Liver (tissue), 9 donors: ENCODE measurements around the gene MARCHF10. TPM values are rescaled to one million over a fixed set of nuclear protein-coding genes. Genes with fewer than 3 reads are reported as not detected.

ENCODE experiments used
- DNase-seq: peaks from one replicate; pipeline ENCODE4 v3.0.0-alpha.2; 2017; ENCODE audit warnings: low spot score
- H3K27ac ChIP-seq, 2 donors: one replicate each; pipeline ENCODE4 v1.7.0; 2013; ENCODE audit warnings: inconsistent platforms in 2 of 2, low read length in 2 of 2, control low read depth in 1 of 2, low read depth in 1 of 2, mild to moderate bottlenecking in 1 of 2
- H3K27me3 ChIP-seq, 4 donors: one replicate each; pipeline versions ENCODE4 v1.6.1 to v1.7.0; 2013; ENCODE audit warnings: low read length in 3 of 4, inconsistent platforms in 1 of 4, mild to moderate bottlenecking in 1 of 4, moderate library complexity in 1 of 4; ENCODE audit not compliant: control insufficient read depth in 4 of 4, insufficient read depth in 4 of 4
- H3K36me3 ChIP-seq, 4 donors: one replicate each; pipeline versions ENCODE4 v1.6.1 to v1.7.0; 2013; ENCODE audit warnings: low read length in 3 of 4, mild to moderate bottlenecking in 3 of 4, low read depth in 1 of 4, moderate library complexity in 1 of 4; ENCODE audit not compliant: control insufficient read depth in 4 of 4, insufficient read depth in 3 of 4
- H3K4me1 ChIP-seq, 4 donors: one replicate each; pipeline versions ENCODE4 v1.6.1 to v1.7.0; 2013; ENCODE audit warnings: low read length in 3 of 4, mild to moderate bottlenecking in 3 of 4, moderate library complexity in 1 of 4; ENCODE audit not compliant: control insufficient read depth in 4 of 4, insufficient read depth in 4 of 4
- H3K4me3 ChIP-seq, 3 donors: one replicate each; pipeline versions ENCODE4 v1.6.1 to v1.7.0; 2013; ENCODE audit warnings: low read length in 3 of 3, control low read depth in 1 of 3, low read depth in 1 of 3, mild to moderate bottlenecking in 1 of 3
- H3K9ac ChIP-seq, 2 donors: one replicate each; pipeline ENCODE4 v1.7.0; 2013; ENCODE audit warnings: low read length in 2 of 2, mild to moderate bottlenecking in 2 of 2, moderate library complexity in 2 of 2, control low read depth in 1 of 2, low read depth in 1 of 2
- H3K9me3 ChIP-seq, 4 donors: one replicate each; pipeline versions ENCODE4 v1.6.1 to v1.7.0; 2013; ENCODE audit warnings: low read length in 3 of 4; ENCODE audit not compliant: control insufficient read depth in 4 of 4
- ATF3 ChIP-seq: IDR thresholded peaks from 2 replicates; pipeline ENCODE4 v1.6.1; 2016; ENCODE audit warnings: antibody characterized with exemption
- CTCF ChIP-seq: fragments of 150-350 bp; IDR thresholded peaks from 2 replicates; pipeline ENCODE4 v1.5.1; 2017; ENCODE audit warnings: improper control_type of control experiment, low read depth, low read length; ENCODE audit not compliant: missing input control
- EGR1 ChIP-seq, 2 donors: IDR thresholded peaks; 2 replicates each; pipeline ENCODE4 v1.6.1; 2016 to 2018; ENCODE audit warnings: antibody characterized with exemption in 2 of 2, low read depth in 2 of 2
- FOXA1 ChIP-seq: IDR thresholded peaks from 2 replicates; pipeline ENCODE4 v1.6.1; 2016; ENCODE audit warnings: antibody characterized with exemption
- FOXA2 ChIP-seq: IDR thresholded peaks from 2 replicates; pipeline ENCODE4 v1.6.1; 2016; ENCODE audit warnings: antibody characterized with exemption
- GABPA ChIP-seq, 2 donors: IDR thresholded peaks in 1 of 2; conservative IDR thresholded peaks in 1 of 2; 2 replicates each; pipeline ENCODE4 v1.6.1; 2016; ENCODE audit warnings: antibody characterized with exemption in 2 of 2, mild to moderate bottlenecking in 1 of 2, moderate library complexity in 1 of 2
- HNF4A ChIP-seq, 2 donors: conservative IDR thresholded peaks; 2 replicates each; pipeline ENCODE4 v1.6.1; 2016; ENCODE audit warnings: antibody characterized with exemption in 2 of 2, mild to moderate bottlenecking in 2 of 2
- HNF4G ChIP-seq: IDR thresholded peaks from 2 replicates; pipeline ENCODE4 v1.6.1; 2016; ENCODE audit warnings: antibody characterized with exemption
- JUND ChIP-seq, 2 donors: IDR thresholded peaks; 2 replicates each; pipeline ENCODE4 v1.6.1; 2016; ENCODE audit warnings: antibody characterized with exemption in 2 of 2
- MAX ChIP-seq: IDR thresholded peaks from 2 replicates; pipeline ENCODE4 v1.6.1; 2016; ENCODE audit warnings: antibody characterized with exemption
- NR2F2 ChIP-seq: IDR thresholded peaks from 2 replicates; pipeline ENCODE4 v1.6.1; 2016; ENCODE audit warnings: antibody characterized with exemption
- RAD21 ChIP-seq, 2 donors: IDR thresholded peaks; 2 replicates each; pipeline ENCODE4 v1.6.1; 2016; ENCODE audit warnings: antibody characterized with exemption in 2 of 2, mild to moderate bottlenecking in 2 of 2
- REST ChIP-seq: IDR thresholded peaks from 2 replicates; pipeline ENCODE4 v1.6.1; 2016; ENCODE audit warnings: antibody characterized with exemption, mild to moderate bottlenecking
- RXRA ChIP-seq, 2 donors: IDR thresholded peaks; 2 replicates each; pipeline ENCODE4 v1.6.1; 2017 to 2018; ENCODE audit warnings: antibody characterized with exemption in 2 of 2, mild to moderate bottlenecking in 1 of 2
- SP1 ChIP-seq: IDR thresholded peaks from 2 replicates; pipeline ENCODE4 v1.6.1; 2018; ENCODE audit warnings: antibody characterized with exemption, mild to moderate bottlenecking
- TAF1 ChIP-seq: conservative IDR thresholded peaks from 2 replicates; pipeline ENCODE4 v1.6.1; 2016; ENCODE audit warnings: antibody characterized with exemption, mild to moderate bottlenecking
- YY1 ChIP-seq: IDR thresholded peaks from 2 replicates; pipeline ENCODE4 v1.6.1; 2016; ENCODE audit warnings: antibody characterized with exemption, mild to moderate bottlenecking
- WGBS: extraction: QIAGEN DNeasy Blood & Tissue Kit; methylation state at CpG from one replicate; pipeline ENCODE4 v1.1.7; 2013; 5-methylcytosine and 5-hydroxymethylcytosine counted together
- polyA plus RNA-seq, 2 donors: library from polyadenylated mRNA; stranded (reverse) in 1 of 2; unstranded in 1 of 2; fragments of 200-250 nt in 1 of 2; fragments of >200 nt in 1 of 2; fragmentation: Nextera tagmentation in 1 of 2; extraction: Ambion mirVana in 1 of 2; gene quantifications; one replicate each; pipeline versions ENCODE4 v1.2.1 to v1.2.3, GENCODE V29; 2013 to 2015
- total RNA-seq, 2 donors: library from RNA; depleted of rRNA; stranded (reverse); fragments of >200 nt; gene quantifications; one replicate each; pipeline ENCODE4 v1.2.3, GENCODE V29; 2014
- donor health status: healthy.
- donor health status: healthy.
- donor health status: healthy.
- donor health status: healthy.
- donor health status: healthy.

The MARCHF10 gene
- total and polyA plus RNA-seq, 4 donors: not detected

GRCh38 chr17:62675260-62675659 is 132.9 kb downstream of the MARCHF10 start:
- no peak for TF ChIP-seq HNF4G
- TF ChIP-seq MAX: no peak
- TF ChIP-seq RAD21 (IDR thresholded peaks at IDR 0.05): no peak
- no peak for TF ChIP-seq CTCF
- TF ChIP-seq ATF3: no peak
- no peak for TF ChIP-seq NR2F2
- no peak for TF ChIP-seq RXRA (IDR thresholded peaks at IDR 0.05)
- H3K9me3 ChIP-seq: no peaks in the 10 kb centered on the region
- H3K4me1 ChIP-seq: no peaks in the 10 kb centered on the region
- DNase-seq: no peak
- H3K9ac ChIP-seq: no peak overlapping the region
- 74% methylated on average over 12 of the region's 12 CpGs for WGBS
- no peaks in the 10 kb centered on the region for H3K27me3 ChIP-seq
- H3K27ac ChIP-seq: no peak overlapping the region
- no peak overlapping the region for H3K4me3 ChIP-seq
- H3K36me3 ChIP-seq: no peaks in the 10 kb centered on the region

GRCh38 chr17:62674841-62675240 is 133.3 kb downstream of the MARCHF10 start:
- no peak for DNase-seq

More at GRCh38 chr17:62674841-62675240, 133.3 kb downstream of the MARCHF10 start:
- Histone ChIP-seq H3K4me3 (no peak overlapping the region), H3K27me3 (no peaks in the 10 kb centered on the region), H3K4me1 (no peaks in the 10 kb centered on the region), H3K36me3 (no peaks in the 10 kb centered on the region), H3K9ac (no peak overlapping the region), H3K27ac (no peak overlapping the region), H3K9me3 (no peaks in the 10 kb centered on the region)
- 88% methylated on average over 3 of the region's 3 CpGs for WGBS
- TF ChIP-seq EGR1 (IDR thresholded peaks at IDR 0.05; ENCODE audit: low read depth in 2 of 2) (no peak), JUND (IDR thresholded peaks at IDR 0.05) (no peak), HNF4G (no peak), YY1 (no peak), RXRA (IDR thresholded peaks at IDR 0.05) (no peak), FOXA1 (no peak), HNF4A (conservative IDR thresholded peaks at IDR 0.05) (no peak), MAX (no peak), TAF1 (no peak), GABPA (IDR thresholded peaks at IDR 0.05 in 1 of 2, conservative IDR thresholded peaks at IDR 0.05 in 1 of 2) (no peak), ATF3 (no peak), FOXA2 (no peak), NR2F2 (no peak), SP1 (no peak), REST (no peak), RAD21 (IDR thresholded peaks at IDR 0.05) (no peak)
